ENCODE results near the gene SMIM5. TPM values are rescaled to one million over a fixed set of nuclear protein-coding genes. Genes with fewer than 3 reads are reported as not detected.

SMIM5 gene
- total RNA-seq (2022) (0.20 TPM in 1 of 2 replicates, not detected in the other), Bru-seq, nascent RNA (percentile 12 among the genes with signal in this experiment), BruChase-seq, experiment 1, labeled RNA remaining after a 2-hour chase (not detected), BruChase-seq, experiment 2, labeled RNA remaining after a 6-hour chase (percentile 14 among the genes with signal in this experiment)
- long read RNA-seq, result 0 reads

GRCh38 chr17:75632863-75633485 lies at the start of gene SMIM5:
TSS of gene SMIM5 (plus strand) at chr17:75633434. CDS start at chr17:75640202, 6,768 bp downstream.
- POLR2A ChIA-PET, result interaction anchor here (0.5 to 2.1 kb wide), 5 partner anchors 13 to 147 kb away, joined by 3 to 13 read pairs (median 4); partner anchors contain the start of genes RECQL5 and SAP30BP
- H3K4me3 ChIP-seq (ENCODE audit: low read depth, low read length), result no peak within 1 kb of the TSS
- H3K27me3 ChIP-seq (replicated peaks; ENCODE audit: control insufficient read depth, insufficient read depth, low read length), result no peaks in the 10 kb centered on the region
- H3K36me3 ChIP-seq (ENCODE audit: control insufficient read depth, insufficient read depth, low read length), result peaks cover 7% of the 10 kb centered on the region
- peak; percentile 86 to 91 for DNase-seq
- H3K4me1 ChIP-seq, result peaks cover 19% of the 10 kb centered on the region
- no peaks in the 10 kb centered on the region for H3K27me3 Mint-ChIP-seq (ENCODE audit: insufficient read depth, unreplicated experiment)
- H3K27ac Mint-ChIP-seq (ENCODE audit: unreplicated experiment), result peak within 1 kb of the TSS; percentile 70
- H3K36me3 Mint-ChIP-seq (ENCODE audit: insufficient read depth, unreplicated experiment), result peaks cover 28% of the 10 kb centered on the region
- H3K9me3 Mint-ChIP-seq (ENCODE audit: unreplicated experiment), result no peaks in the 10 kb centered on the region
- intact Hi-C loops (cut with micrococcal nuclease; ENCODE audit: unreplicated experiment), result loop anchor here (1.0 to 2.0 kb wide), 3 partner anchors 14 to 115 kb away; a partner anchor contains a TSS
- CTCF ChIA-PET, result interaction anchor here (0.5 to 3.1 kb wide), 45 partner anchors 8 to 674 kb away, joined by 3 to 143 read pairs (median 5); partner anchors contain the start of genes GALK1, ITGB4, MIF4GD and TMEM94
- no peaks in the 10 kb centered on the region for H3K9me3 ChIP-seq
- peak; percentile 95 to 98 for TF ChIP-seq CTCF (IDR thresholded peaks at IDR 0.05; ENCODE audit: insufficient read depth in 1 of 2, low read depth in 1 of 2, low read length in 1 of 2, severe bottlenecking in 1 of 2, unreplicated experiment in 1 of 2)
- peaks cover 9% of the 10 kb centered on the region for H3K4me1 Mint-ChIP-seq (ENCODE audit: low read depth, unreplicated experiment)
- no TSS peak for BruUV-seq (replicated peaks)
- H3K4me3 Mint-ChIP-seq (ENCODE audit: unreplicated experiment), result peak within 1 kb of the TSS; percentile 41

- Histone ChIP-seq H3K9me3 (no peaks in the 10 kb centered on the region), H3K27me3 (replicated peaks; ENCODE audit: control insufficient read depth, insufficient read depth, low read length) (no peaks in the 10 kb centered on the region), H3K4me1 (peaks cover 11% of the 10 kb centered on the region), H3K4me3 (ENCODE audit: low read depth, low read length) (no peak overlapping the region), H3K36me3 (ENCODE audit: control insufficient read depth, insufficient read depth, low read length) (no peaks in the 10 kb centered on the region)
- intact Hi-C loops (cut with micrococcal nuclease; ENCODE audit: unreplicated experiment), result loop anchor here (5.0 kb wide), 1 partner anchor 58 kb away; the partner anchor contains the start of gene LLGL2
- no peaks in the 10 kb centered on the region for H3K27me3 Mint-ChIP-seq (ENCODE audit: insufficient read depth, unreplicated experiment)
- peaks cover 15% of the 10 kb centered on the region for H3K36me3 Mint-ChIP-seq (ENCODE audit: insufficient read depth, unreplicated experiment)
- H3K4me1 Mint-ChIP-seq (ENCODE audit: low read depth, unreplicated experiment), result no peaks in the 10 kb centered on the region
- POLR2A ChIA-PET, result no interaction called here
- no peak for TF ChIP-seq CTCF (IDR thresholded peaks at IDR 0.05; ENCODE audit: insufficient read depth in 1 of 2, low read depth in 1 of 2, low read length in 1 of 2, severe bottlenecking in 1 of 2, unreplicated experiment in 1 of 2)
- no peak overlapping the region for H3K4me3 Mint-ChIP-seq (ENCODE audit: unreplicated experiment)
- no peak for DNase-seq
- CTCF ChIA-PET, result interaction anchor here (1.0 to 1.3 kb wide), 2 partner anchors 28 to 68 kb away, joined by 3 to 4 read pairs; partner anchors contain the start of gene TSEN54
- H3K9me3 Mint-ChIP-seq (ENCODE audit: unreplicated experiment), result peaks cover 11% of the 10 kb centered on the region
- BruUV-seq (replicated peaks), result no TSS peak
- H3K27ac Mint-ChIP-seq (ENCODE audit: unreplicated experiment), result no peak overlapping the region
Observed at GRCh38 chr17:75584849-75585175, 48.4 kb upstream of the SMIM5 start.

GRCh38 chr17:75587675-75588595 lies 45.3 kb upstream of the SMIM5 start, which contains the start of gene MYO15B:
TSS of gene MYO15B (plus strand) at chr17:75587800. CDS start at chr17:75588058, 258 bp downstream.
- H3K27me3 ChIP-seq (replicated peaks; ENCODE audit: control insufficient read depth, insufficient read depth, low read length), result no peaks in the 10 kb centered on the region
- H3K27me3 Mint-ChIP-seq (ENCODE audit: insufficient read depth, unreplicated experiment), result no peaks in the 10 kb centered on the region
- H3K9me3 ChIP-seq, result no peaks in the 10 kb centered on the region
- intact Hi-C loops (cut with micrococcal nuclease; ENCODE audit: unreplicated experiment), result loop anchor here (2.0 to 5.0 kb wide), 2 partner anchors 61 to 73 kb away; partner anchors contain the start of genes CASKIN2 and LLGL2
- peaks cover 14% of the 10 kb centered on the region for H3K4me1 ChIP-seq
- no peak within 1 kb of the TSS for H3K4me3 ChIP-seq (ENCODE audit: low read depth, low read length)
- BruUV-seq (replicated peaks), result no TSS peak
- ChIA-PET CTCF (interaction anchor here (0.8 kb wide), 1 partner anchor 23 kb away, joined by 5 read pairs; no protein-coding TSS in a partner anchor), POLR2A (interaction anchor here (1.3 kb wide), 1 partner anchor 61 kb away, joined by 3 read pairs; no protein-coding TSS in a partner anchor)
- H3K36me3 ChIP-seq (ENCODE audit: control insufficient read depth, insufficient read depth, low read length), result no peaks in the 10 kb centered on the region
- H3K9me3 Mint-ChIP-seq (ENCODE audit: unreplicated experiment), result no peaks in the 10 kb centered on the region
- H3K4me3 Mint-ChIP-seq (ENCODE audit: unreplicated experiment), result no peak within 1 kb of the TSS
- no peaks in the 10 kb centered on the region for H3K4me1 Mint-ChIP-seq (ENCODE audit: low read depth, unreplicated experiment)
- no peak for DNase-seq
- no peak for TF ChIP-seq CTCF (IDR thresholded peaks at IDR 0.05; ENCODE audit: insufficient read depth in 1 of 2, low read depth in 1 of 2, low read length in 1 of 2, severe bottlenecking in 1 of 2, unreplicated experiment in 1 of 2)
- no peak within 1 kb of the TSS for H3K27ac Mint-ChIP-seq (ENCODE audit: unreplicated experiment)
- peaks cover 5% of the 10 kb centered on the region for H3K36me3 Mint-ChIP-seq (ENCODE audit: insufficient read depth, unreplicated experiment)
